Loucy (cell line): ENCODE results near the gene THOC6.

Source experiments
- CTCF ChIP-seq: fragments of 200-600 bp; sonication (generic); conservative IDR thresholded peaks from 2 replicates; pipeline ENCODE4 v1.5.1; 2014; ENCODE audit warnings: mild to moderate bottlenecking, antibody characterized with exemption, low read length
- EZH2phosphoT487 ChIP-seq: fragments of 200-600 bp; IDR thresholded peaks from 2 replicates; pipeline ENCODE4 v1.6.1; 2018; ENCODE audit warnings: antibody characterized with exemption, mild to moderate bottlenecking, moderate library complexity, borderline replicate concordance

DNA sequence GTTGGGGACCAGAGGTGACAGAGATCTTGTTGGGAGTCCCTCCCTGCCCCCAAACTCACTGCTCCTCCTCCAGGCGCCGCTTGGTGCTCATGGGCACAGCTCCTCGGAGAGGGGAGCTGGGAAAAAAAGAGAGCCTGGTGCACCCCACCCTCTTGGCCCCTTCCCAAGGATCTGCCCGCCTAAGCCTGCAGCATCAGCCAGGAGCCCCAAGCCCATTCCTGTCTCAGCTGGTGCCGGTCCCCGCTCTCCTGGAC is 493 bp upstream of the THOC6 start:
- TF ChIP-seq CTCF (no peak), EZH2phosphoT487 (no peak)
